ENCODE measurements around the gene CYB5A. TPM values are rescaled to one million over a fixed set of nuclear protein-coding genes. Genes with fewer than 3 reads are reported as not detected.

The CYB5A gene
- total RNA-seq, 1 donor from 2014 or later = 38.1 TPM

GRCh38 chr18:74229005-74229404, 62.8 kb downstream of the CYB5A start:
- no peak for DNase-seq (ENCODE audit: low read depth, low spot score)
- Mint-ChIP-seq H3K36me3 (ENCODE audit: low read depth) (no peaks in the 10 kb centered on the region), H3K4me3 (no peak overlapping the region), H3K9me3 (no peaks in the 10 kb centered on the region), H3K27ac (ENCODE audit: unreplicated experiment) (no peak overlapping the region), H3K4me1 (peaks cover under 1% of the 10 kb centered on the region), H3K27me3 (ENCODE audit: low read depth) (no peaks in the 10 kb centered on the region)
- no peak for TF ChIP-seq CTCF (conservative IDR thresholded peaks at IDR 0.05)

GRCh38 chr18:74228312-74228711, 63.5 kb downstream of the CYB5A start:
- no peaks in the 10 kb centered on the region for H3K36me3 Mint-ChIP-seq (ENCODE audit: low read depth)
- TF ChIP-seq CTCF (conservative IDR thresholded peaks at IDR 0.05) = no peak
- DNase-seq (ENCODE audit: low read depth, low spot score) = no peak
- no peaks in the 10 kb centered on the region for H3K27me3 Mint-ChIP-seq (ENCODE audit: low read depth)
- no peak overlapping the region for H3K27ac Mint-ChIP-seq (ENCODE audit: unreplicated experiment)
- no peaks in the 10 kb centered on the region for H3K9me3 Mint-ChIP-seq
- H3K4me3 Mint-ChIP-seq = no peak overlapping the region
- H3K4me1 Mint-ChIP-seq = no peaks in the 10 kb centered on the region

DNA sequence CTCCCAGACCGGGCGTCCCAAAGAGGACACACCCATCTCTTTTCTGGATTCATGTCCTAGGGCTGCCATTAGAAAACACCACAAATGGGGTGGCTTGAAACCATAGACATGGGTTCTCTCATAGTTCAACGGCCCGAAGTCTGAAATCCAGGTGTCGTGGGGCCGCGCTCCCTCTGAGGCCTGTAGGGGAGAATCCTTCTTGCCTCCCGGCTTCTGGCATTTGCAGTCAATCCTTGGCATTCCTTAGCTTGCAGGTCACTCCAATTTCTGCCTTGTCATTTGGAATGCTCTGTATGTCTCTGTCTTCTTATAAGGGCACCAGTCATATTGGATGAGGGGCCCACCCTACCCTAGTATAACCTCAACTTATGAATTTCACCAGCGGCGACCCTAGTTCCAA, 65.1 kb downstream of the CYB5A start:
- H3K27ac Mint-ChIP-seq (ENCODE audit: unreplicated experiment) = no peak overlapping the region
- TF ChIP-seq CTCF (conservative IDR thresholded peaks at IDR 0.05) = no peak
- DNase-seq (ENCODE audit: low read depth, low spot score) = no peak
- no peaks in the 10 kb centered on the region for H3K9me3 Mint-ChIP-seq
- no peaks in the 10 kb centered on the region for H3K4me1 Mint-ChIP-seq
- no peaks in the 10 kb centered on the region for H3K36me3 Mint-ChIP-seq (ENCODE audit: low read depth)
- H3K27me3 Mint-ChIP-seq (ENCODE audit: low read depth) = no peaks in the 10 kb centered on the region
- no peak overlapping the region for H3K4me3 Mint-ChIP-seq

GRCh38 chr18:74226156-74226555, 65.6 kb downstream of the CYB5A start:
- no peak overlapping the region for H3K27ac Mint-ChIP-seq (ENCODE audit: unreplicated experiment)
- H3K36me3 Mint-ChIP-seq (ENCODE audit: low read depth) = no peaks in the 10 kb centered on the region
- no peak overlapping the region for H3K4me3 Mint-ChIP-seq
- DNase-seq (ENCODE audit: low read depth, low spot score) = no peak
- no peak for TF ChIP-seq CTCF (conservative IDR thresholded peaks at IDR 0.05)
- no peaks in the 10 kb centered on the region for H3K4me1 Mint-ChIP-seq
- no peaks in the 10 kb centered on the region for H3K27me3 Mint-ChIP-seq (ENCODE audit: low read depth)
- no peaks in the 10 kb centered on the region for H3K9me3 Mint-ChIP-seq

DNA sequence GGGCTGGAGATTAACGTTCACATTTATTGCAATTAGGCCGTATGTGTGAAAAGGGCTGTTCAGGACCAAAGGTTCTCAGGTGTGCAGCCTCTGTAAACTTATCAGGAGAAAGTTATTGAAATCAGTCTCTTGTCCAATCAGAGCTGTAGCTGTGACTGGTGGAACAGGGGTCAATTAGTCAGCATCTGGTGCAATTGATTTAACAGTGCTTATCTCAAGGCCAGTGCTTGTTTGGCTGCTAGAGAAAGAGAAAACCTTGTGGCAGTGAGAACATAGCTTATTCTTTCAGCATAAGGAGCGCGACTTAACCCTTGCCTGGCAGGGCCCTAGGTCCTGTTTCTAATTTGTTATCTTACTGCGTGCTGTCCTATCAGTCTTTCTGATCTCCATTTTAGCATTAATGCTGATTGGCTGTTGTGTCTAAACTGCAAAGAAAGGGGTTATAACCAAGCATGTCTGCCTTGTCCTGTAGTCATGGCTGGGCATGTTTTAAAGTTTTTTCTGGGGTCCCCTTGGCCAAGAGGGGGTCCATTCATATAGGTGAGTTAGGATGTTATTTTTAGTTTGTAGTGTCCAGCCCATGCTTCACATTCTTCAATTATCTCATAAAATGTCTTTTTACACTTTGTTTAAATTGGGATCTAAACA, 66.4 kb downstream of the CYB5A start:
- Mint-ChIP-seq H3K9me3 (no peaks in the 10 kb centered on the region), H3K4me1 (no peaks in the 10 kb centered on the region), H3K4me3 (no peak overlapping the region), H3K27me3 (ENCODE audit: low read depth) (no peaks in the 10 kb centered on the region), H3K27ac (ENCODE audit: unreplicated experiment) (no peak overlapping the region), H3K36me3 (ENCODE audit: low read depth) (no peaks in the 10 kb centered on the region)
- TF ChIP-seq CTCF (conservative IDR thresholded peaks at IDR 0.05) = no peak
- DNase-seq (ENCODE audit: low read depth, low spot score) = no peak
